CD4-positive, alpha-beta T cell treated with Interleukin-21 for 1 hour (primary cell): ENCODE measurements around the gene SARNP.
A peak's percentile ranks its signal among the peaks of the same experiment; 100 is the strongest.
"Not testable (repeated sequence)": the region's sequence is repeated elsewhere in the genome, so short reads cannot be mapped to it uniquely, and the experiment has no call there.

ENCODE experiments used
- DNase-seq: peaks from one replicate; pipeline ENCODE4 v3.0.0-alpha.2; 2020

Gene SARNP

GRCh38 chr12:55789171-55789570 lies 28.4 kb downstream of the SARNP start:
- no peak for DNase-seq

DNA sequence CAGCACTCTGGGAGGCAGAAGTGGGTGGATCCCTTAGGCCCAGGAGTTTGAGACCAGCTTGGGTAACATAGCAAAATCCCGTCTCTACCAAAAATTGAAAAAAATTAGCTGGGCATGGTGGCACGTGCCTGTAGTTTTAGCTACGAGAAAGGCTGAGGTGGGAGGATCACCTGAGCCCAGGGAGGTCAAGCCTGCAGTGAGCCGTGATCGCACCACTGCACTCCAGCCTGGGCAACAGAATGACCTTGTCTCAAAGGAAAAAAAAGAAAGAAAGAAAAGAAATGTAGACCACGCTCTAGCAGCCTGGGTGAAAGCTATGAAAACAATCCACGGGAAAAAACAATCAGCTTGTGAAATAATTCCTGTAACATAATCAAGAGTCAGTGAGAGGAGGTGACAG lies 29.0 kb downstream of the SARNP start:
- DNase-seq = no peak

GRCh38 chr12:55780685-55781084 lies 36.8 kb downstream of the SARNP start:
- DNase-seq = peak; percentile 4

DNA sequence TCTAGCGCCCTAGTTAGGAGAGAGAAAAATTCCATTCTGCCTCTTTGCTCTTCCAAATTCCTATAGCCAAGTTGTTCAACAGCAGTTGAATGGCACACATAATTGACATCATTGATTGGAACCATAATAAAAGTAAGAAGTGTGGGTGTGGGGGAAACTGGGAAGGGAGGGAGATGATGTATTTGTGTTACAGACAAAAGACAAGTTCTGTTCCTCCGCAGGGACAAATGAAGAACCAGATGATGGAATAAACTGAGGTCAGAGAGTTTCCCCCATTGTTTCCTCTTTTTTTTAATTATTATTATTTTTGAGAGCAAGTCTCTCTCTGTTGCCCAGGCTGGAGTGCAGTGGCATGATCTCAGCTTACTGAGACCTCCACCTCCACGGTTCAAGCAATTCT lies 39.7 kb downstream of the SARNP start:
- no peak for DNase-seq

DNA sequence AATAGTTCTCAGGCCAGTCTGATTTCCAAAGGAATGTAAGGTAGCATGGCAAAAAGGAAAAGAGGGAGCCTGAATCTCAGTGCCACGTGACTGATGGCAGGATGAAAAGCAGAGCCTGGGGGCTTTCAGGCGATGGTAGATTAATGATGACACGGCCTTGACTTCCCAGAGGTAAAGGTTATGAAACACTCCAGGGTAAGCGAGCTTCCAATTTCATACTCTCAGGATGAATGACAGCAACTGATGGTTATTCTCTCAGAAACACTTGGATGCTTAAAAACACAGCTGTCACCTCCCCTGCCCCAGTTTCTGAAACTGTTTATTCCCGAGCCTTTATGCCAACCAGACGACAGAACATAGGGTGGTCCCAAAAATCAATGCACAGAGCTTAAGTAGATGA lies 45.8 kb downstream of the SARNP start:
- no peak for DNase-seq

GRCh38 chr12:55767156-55767555 lies 50.4 kb downstream of the SARNP start:
- DNase-seq = no peak

- DNase-seq = no peak
Observed at GRCh38 chr12:55765736-55766290, 51.7 kb downstream of the SARNP start.

GRCh38 chr12:55762646-55763045 lies 54.9 kb downstream of the SARNP start:
- DNase-seq = no peak

- DNase-seq = no peak
Observed at GRCh38 chr12:55760663-55761062, 56.9 kb downstream of the SARNP start.

DNA sequence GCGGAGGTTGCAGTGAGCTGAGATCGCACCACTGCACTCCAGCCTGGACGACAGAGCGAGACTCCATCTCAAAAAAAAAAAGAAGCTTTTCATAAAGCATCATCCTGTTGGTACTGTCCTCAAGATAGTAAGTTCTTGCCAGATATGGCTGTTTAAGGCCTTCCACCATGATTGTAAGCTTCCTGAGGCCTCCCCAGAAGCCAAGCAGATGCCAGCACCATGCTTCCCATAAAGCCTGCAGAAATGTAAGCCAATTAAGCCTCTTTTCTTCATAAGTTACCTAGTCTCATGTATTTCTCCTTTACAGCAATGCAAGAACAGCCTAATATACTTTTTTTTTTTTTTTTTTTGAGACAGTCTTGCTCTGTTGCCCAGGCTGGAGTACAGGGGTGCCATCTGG lies 58.9 kb downstream of the SARNP start:
- DNase-seq = not testable (repeated sequence)

GRCh38 chr12:55757701-55758100 lies 59.8 kb downstream of the SARNP start:
- DNase-seq = no peak

DNA sequence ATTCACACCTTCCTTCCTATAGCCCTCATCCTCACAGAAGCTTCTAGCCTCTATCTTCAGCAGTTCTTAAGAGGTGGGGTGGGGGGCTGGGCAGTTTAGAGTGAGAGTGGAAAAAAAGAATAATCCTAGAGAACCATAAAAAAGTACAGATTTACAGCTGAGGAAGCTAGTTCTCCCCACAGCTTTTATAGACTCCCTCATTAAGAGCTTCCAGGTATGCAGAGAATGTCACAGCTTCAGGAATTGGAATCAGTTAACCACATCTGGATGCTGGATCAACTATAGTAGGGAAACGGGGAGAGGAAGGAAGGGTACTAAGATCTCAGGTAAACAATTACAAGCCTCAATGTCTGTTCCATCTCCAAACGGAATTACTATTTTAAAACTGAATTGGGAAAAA lies 62.3 kb downstream of the SARNP start:
- no peak for DNase-seq

DNA sequence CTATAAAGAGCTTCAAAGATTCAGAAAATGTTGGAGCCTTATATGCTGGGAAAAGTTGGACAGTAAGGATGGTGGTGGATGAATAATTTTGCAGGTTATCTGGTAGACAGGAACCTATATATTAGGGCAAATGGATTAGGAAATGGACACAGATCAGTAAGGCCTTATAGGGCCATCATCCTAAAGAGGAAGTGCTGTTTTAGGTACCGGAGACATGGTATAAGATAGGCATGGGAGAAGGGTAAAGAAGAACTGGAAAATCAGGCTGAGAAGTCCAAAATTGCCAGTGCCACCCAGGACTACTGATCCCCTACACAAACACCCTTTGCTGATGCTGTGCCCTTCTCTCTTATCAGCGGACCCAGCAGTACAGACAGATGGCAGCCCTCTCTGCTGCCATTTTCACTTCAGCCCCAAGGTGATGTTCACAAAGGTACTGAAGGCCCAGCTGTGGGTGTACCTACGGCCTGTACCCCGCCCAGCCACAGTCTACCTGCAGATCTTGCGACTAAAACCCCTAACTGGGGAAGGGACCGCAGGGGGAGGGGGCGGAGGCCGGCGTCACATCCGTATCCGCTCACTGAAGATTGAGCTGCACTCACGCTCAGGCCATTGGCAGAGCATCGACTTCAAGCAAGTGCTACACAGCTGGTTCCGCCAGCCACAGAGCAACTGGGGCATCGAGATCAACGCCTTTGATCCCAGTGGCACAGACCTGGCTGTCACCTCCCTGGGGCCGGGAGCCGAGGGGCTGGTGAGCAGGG lies 69.1 kb downstream of the SARNP start:
- no peak for DNase-seq

- DNase-seq = no peak
Observed at GRCh38 chr12:55746913-55747231, 70.7 kb downstream of the SARNP start.

DNA sequence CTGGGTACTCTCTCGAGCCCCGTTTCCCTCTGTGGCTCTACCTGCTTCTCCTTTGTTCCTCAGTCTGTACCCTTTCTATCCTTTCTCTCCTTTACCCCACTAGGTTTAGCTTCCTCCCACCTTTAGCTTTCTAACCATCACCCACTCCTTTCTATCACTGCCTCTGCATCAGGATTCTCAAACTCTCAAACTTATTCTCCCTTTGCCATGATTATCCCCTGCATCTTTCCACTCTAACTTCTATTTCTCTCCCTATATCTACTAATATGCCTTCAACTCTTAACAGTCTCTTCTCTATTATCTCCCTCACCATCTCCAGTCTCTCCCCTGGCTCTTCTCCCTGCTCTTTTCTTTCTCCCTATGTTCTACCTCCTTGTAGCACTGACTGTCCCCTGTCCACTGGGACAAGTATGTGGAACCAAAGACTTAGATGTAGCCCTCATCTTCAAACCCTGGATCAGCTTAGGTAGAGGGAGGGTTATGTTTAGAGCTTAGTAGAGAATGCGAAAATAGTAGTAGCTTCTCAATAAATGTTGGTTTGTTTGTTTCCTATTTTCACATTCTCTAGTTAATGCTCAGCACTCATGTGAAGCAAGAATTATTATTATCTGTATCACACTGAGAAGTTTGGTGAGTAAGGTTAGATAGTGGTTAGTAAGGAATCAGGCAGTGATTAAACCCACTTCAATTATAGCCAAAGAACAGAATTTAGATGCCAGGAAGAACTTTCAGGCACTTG lies 71.2 kb downstream of the SARNP start:
- no peak for DNase-seq

DNA sequence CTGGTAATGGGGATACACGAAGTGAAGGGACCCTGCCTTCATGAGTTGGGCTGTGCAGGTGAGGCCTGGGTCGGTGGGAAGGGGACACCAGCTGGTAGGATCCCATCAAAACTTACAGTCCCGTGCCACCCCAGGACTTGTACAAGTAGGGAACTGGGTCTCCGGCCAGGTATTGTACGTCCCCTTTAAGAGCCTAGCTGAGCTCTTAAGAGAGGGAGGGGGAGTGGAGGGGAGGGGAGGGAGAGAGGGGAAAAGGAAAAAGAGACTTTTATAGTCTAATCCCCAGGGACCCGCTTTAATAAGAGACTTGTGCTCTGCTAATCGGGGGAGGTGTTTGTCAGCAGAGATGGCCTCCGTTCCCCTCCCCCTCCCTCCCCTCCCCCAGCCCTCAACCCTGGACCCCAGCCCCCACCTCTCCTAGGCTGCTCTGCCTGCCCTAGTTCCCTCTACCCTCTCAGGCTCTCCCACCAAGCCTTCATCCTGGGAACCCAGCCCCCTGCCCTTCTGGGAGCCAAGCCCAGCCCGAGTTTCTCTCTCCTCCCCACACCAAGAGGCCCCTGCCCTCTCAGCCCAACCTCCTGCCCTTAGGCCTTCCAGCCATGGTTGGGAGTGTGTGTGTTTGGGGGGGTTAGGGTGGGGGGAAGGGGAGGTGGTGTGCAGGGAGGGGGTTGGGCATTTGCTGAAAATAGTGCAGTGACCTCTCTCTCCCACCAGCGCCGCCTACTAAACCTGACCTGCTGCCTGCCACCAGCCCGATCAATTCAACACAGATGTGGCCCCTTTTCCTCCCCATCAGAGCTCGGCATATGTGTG lies 72.0 kb downstream of the SARNP start:
- DNase-seq = no peak

DNA sequence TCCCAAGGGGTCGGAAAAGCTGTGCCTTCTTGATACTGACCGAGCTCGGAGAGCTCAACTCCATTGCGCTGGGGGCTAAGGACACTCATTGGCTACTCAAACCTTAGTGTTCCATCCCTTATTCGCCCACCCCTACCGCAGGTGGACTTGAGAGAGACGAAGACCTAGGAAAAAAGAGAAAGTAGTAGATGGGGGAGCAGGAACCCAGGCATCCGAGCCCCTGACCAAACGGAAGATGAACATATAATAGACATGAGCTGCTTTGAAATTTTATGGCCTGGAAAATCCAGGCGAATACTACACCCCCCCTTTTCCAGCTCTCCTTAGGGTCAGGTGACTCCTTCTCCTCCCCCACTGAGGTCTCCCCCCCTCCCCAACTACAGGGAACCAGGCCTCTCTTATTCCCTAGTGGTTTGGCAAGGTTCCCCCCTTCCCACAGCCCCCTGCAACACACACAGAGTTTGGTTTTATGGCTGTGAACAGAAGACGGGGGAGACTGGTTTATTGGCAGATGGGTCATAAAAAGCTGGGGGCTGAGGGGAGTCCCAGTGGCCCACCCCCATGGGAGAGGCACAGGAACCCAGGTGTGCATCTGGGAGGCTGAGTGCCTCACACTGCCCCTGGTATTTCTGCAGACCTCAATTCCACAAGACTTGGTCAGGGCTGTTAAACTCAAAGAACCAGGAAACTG lies 73.0 kb downstream of the SARNP start:
- DNase-seq = no peak

GRCh38 chr12:55743406-55744339 lies 73.9 kb downstream of the SARNP start:
- peak; percentile 53 for DNase-seq

GRCh38 chr12:55742719-55743405 lies 74.7 kb downstream of the SARNP start, which contains the start of gene GDF11:
GDF11 (plus strand) TSS chr12:55743122; CDS start chr12:55743317, 195 bp downstream.
- peak; percentile 84 for DNase-seq

GRCh38 chr12:55741931-55742680 lies 75.4 kb downstream of the SARNP start:
- no peak for DNase-seq
